GM12878 (cell line): Measurements from ENCODE around the gene ZNF81. TPM values are rescaled to one million over a fixed set of nuclear protein-coding genes. Genes with fewer than 3 reads are reported as not detected.

Experiments
- ATAC-seq: fragments of 200-7000 bp; cut with Tn5 transposase; 3 replicates; pipeline ENCODE4 v1.9.1; 2020; ENCODE audit warnings: mild to moderate bottlenecking, moderate library complexity
- BruUV-seq: library from RNA; stranded (reverse); fragments of 400-500 nt; replicated peaks from 2 replicates; lab custom pipeline; 2021; lab: Mats Ljungman, UMichigan
- CTCF ChIA-PET: fragments of 300-600 bp; sonication (Branson Sonifier 250); formaldehyde crosslinking; extraction: SDS; loops from one replicate; lab custom pipeline; 2021; ENCODE audit warnings: inconsistent platforms; lab: Yijun Ruan, JAX
- POLR2A ChIA-PET: fragments of 350-600 bp; formaldehyde crosslinking; extraction: SDS; loops from one replicate; lab custom pipeline; 2021; ENCODE audit warnings: inconsistent platforms; lab: Charles Lee
- RAD21 ChIA-PET: fragments of 300-600 bp; sonication (Branson Sonifier 250); formaldehyde crosslinking; loops from one replicate; lab custom pipeline; 2023; ENCODE audit warnings: antibody characterized with exemption; ENCODE audit not compliant: unreplicated experiment; lab: Charles Lee
- SMC1A ChIA-PET: fragments of 300-600 bp; sonication (Branson Sonifier 250); formaldehyde crosslinking; loops from one replicate; lab custom pipeline; 2023; ENCODE audit not compliant: unreplicated experiment, uncharacterized antibody; lab: Charles Lee
- DNase-seq: peaks from one replicate; pipeline ENCODE4 v3.0.0-alpha.2; 2011; ENCODE audit warnings: low read depth, low spot score
- FAIRE-seq: peaks from 3 replicates; lab custom pipeline; 2011; peaks lifted over from hg19 to GRCh38; lab: Jason Lieb, UNC
- H2AFZ ChIP-seq: 2 replicates; pipeline ENCODE4 v1.6.0; 2011; ENCODE audit warnings: low read depth, low read length, control low read depth; ENCODE audit not compliant: control insufficient read depth
- H3K27ac ChIP-seq: 2 replicates; pipeline ENCODE4 v1.5.1; 2011; ENCODE audit warnings: control low read depth; ENCODE audit not compliant: control insufficient read depth, insufficient read depth
- H3K27me3 ChIP-seq, 2 experiments: replicated peaks in 1 of 2; 2 replicates each; pipeline versions ENCODE4 v1.6.0 to v1.6.1; 2011; ENCODE audit warnings: low read length in 1 of 2; ENCODE audit not compliant: control insufficient read depth in 2 of 2, insufficient read depth in 2 of 2
- H3K36me3 ChIP-seq, 2 experiments: 2 replicates each; pipeline ENCODE4 v1.5.1; 2011; ENCODE audit warnings: low read length in 1 of 2; ENCODE audit not compliant: control insufficient read depth in 2 of 2, insufficient read depth in 2 of 2
- H3K4me1 ChIP-seq: 2 replicates; pipeline ENCODE4 v1.6.1; 2011; ENCODE audit warnings: mild to moderate bottlenecking, low read length, moderate library complexity, mixed read lengths; ENCODE audit not compliant: control insufficient read depth, insufficient read depth
- H3K4me2 ChIP-seq: 2 replicates; pipeline ENCODE4 v1.6.0; 2011; ENCODE audit warnings: control low read depth; ENCODE audit not compliant: control insufficient read depth, insufficient read depth
- H3K4me3 ChIP-seq: fragments of 200-600 bp; sonication (generic); 2 replicates; pipeline ENCODE4 v1.5.1; 2016
- H3K79me2 ChIP-seq: 2 replicates; pipeline ENCODE4 v1.6.0; 2011; ENCODE audit warnings: low read length; ENCODE audit not compliant: control insufficient read depth, insufficient read depth
- H3K9ac ChIP-seq: 2 replicates; pipeline ENCODE4 v1.8.0; 2011; ENCODE audit warnings: low read length, control low read depth, mixed read lengths; ENCODE audit not compliant: control insufficient read depth, insufficient read depth
- H3K9me3 ChIP-seq: replicated peaks from 3 replicates; pipeline ENCODE4 v1.5.1; 2011; ENCODE audit warnings: mild to moderate bottlenecking, low read length; ENCODE audit not compliant: control insufficient read depth, insufficient read depth
- H4K20me1 ChIP-seq: 2 replicates; pipeline ENCODE4 v1.6.0; 2011; ENCODE audit not compliant: control insufficient read depth, insufficient read depth
- CREB1 ChIP-seq: IDR thresholded peaks from 2 replicates; pipeline ENCODE4 v1.6.1; 2012; ENCODE audit warnings: low read depth, mild to moderate bottlenecking, inconsistent platforms
- DPF2 ChIP-seq: fragments of 450-650 bp; IDR thresholded peaks from 2 replicates; pipeline ENCODE4 v1.6.1; 2017; ENCODE audit warnings: mild to moderate bottlenecking
- ELK1 ChIP-seq: IDR thresholded peaks from 2 replicates; pipeline ENCODE4 v1.6.1; 2012; ENCODE audit warnings: low read depth, low read length, improper control_type of control experiment
- FOXM1 ChIP-seq: IDR thresholded peaks from 2 replicates; pipeline ENCODE4 v1.6.1; 2012; ENCODE audit warnings: low read depth, mild to moderate bottlenecking, inconsistent platforms, low read length, moderate library complexity
- KDM1A ChIP-seq: fragments of 200-600 bp; sonication (generic); IDR thresholded peaks from 2 replicates; pipeline ENCODE4 v1.6.1; 2016; ENCODE audit warnings: borderline replicate concordance
- NBN ChIP-seq: fragments of 450-650 bp; IDR thresholded peaks from 2 replicates; pipeline ENCODE4 v1.6.1; 2016
- NFIC ChIP-seq: IDR thresholded peaks from 2 replicates; pipeline ENCODE4 v1.6.1; 2012; ENCODE audit warnings: low read depth, mild to moderate bottlenecking, inconsistent platforms, low read length, moderate library complexity
- NKRF ChIP-seq: fragments of 450-650 bp; conservative IDR thresholded peaks from 2 replicates; pipeline ENCODE4 v1.6.1; 2017; ENCODE audit warnings: mild to moderate bottlenecking, moderate library complexity
- NR2F1 ChIP-seq: fragments of 450-650 bp; conservative IDR thresholded peaks from 2 replicates; pipeline ENCODE4 v1.6.1; 2017; ENCODE audit warnings: mild to moderate bottlenecking
- PKNOX1 ChIP-seq: fragments of 450-650 bp; IDR thresholded peaks from 2 replicates; pipeline ENCODE4 v1.6.1; 2016; ENCODE audit warnings: mild to moderate bottlenecking
- SPI1 ChIP-seq: IDR thresholded peaks from 2 replicates; pipeline ENCODE4 v1.6.1; 2011; ENCODE audit warnings: low read depth, mild to moderate bottlenecking, low read length, moderate library complexity, borderline replicate concordance; ENCODE audit not compliant: insufficient read depth
- STAT3 ChIP-seq: IDR thresholded peaks from 2 replicates; pipeline ENCODE4 v1.6.1; 2011; ENCODE audit warnings: low read depth, low read length, improper control_type of control experiment
- SUZ12 ChIP-seq: fragments of 200-600 bp; sonication (generic); IDR thresholded peaks from one replicate; pipeline ENCODE4 v1.6.1; 2018; ENCODE audit warnings: antibody characterized with exemption, mild to moderate bottlenecking; ENCODE audit not compliant: unreplicated experiment
- TARDBP ChIP-seq: IDR thresholded peaks from 2 replicates; pipeline ENCODE4 v1.6.1; 2016; ENCODE audit warnings: borderline replicate concordance
- ZBTB40 ChIP-seq: fragments of 450-650 bp; IDR thresholded peaks from 2 replicates; pipeline ENCODE4 v1.6.1; 2016; ENCODE audit warnings: mild to moderate bottlenecking, moderate library complexity, borderline replicate concordance
- ZNF24 ChIP-seq: fragments of 450-650 bp; IDR thresholded peaks from 2 replicates; pipeline ENCODE4 v1.6.1; 2017; ENCODE audit warnings: antibody characterized with exemption, mild to moderate bottlenecking
- WGBS: methylation state at CpG from one replicate; pipeline ENCODE4 v1.1.6; 2016; ENCODE audit warnings: low lambda C conversion rate; ENCODE audit not compliant: insufficient replicate concordance, insufficient coverage; ENCODE audit errors: missing lambda C conversion rate; 5-methylcytosine and 5-hydroxymethylcytosine counted together
- in situ Hi-C: fragments of 300-500 bp; cut with MboI; formaldehyde crosslinking; loops from 9 replicates; pipeline ENCODE4 v1.14.3; 2018; ENCODE audit warnings: mixed read lengths
- intact Hi-C: fragments of 100-400 bp; cut with micrococcal nuclease; formaldehyde crosslinking; loops from one replicate; pipeline ENCODE4 v1.14.2; 2022; ENCODE audit not compliant: unreplicated experiment
- polyA plus RNA-seq, 11 experiments: library from polyadenylated mRNA; depleted of rRNA in 4 of 11; unstranded in 6 of 11; stranded (reverse) in 5 of 11; fragments of >200 nt; fragmentation: Nextera tagmentation in 4 of 11; fragmentation: Illumina TruSeq in 1 of 11; extraction: Ambion mirVana in 4 of 11; extraction: Trizol in 1 of 11; gene quantifications; 1 replicate in 1 of 11; 2 replicates in 10 of 11; pipeline versions ENCODE4 v1.2.1 to v1.2.3, GENCODE V29; 2011 to 2016; ENCODE audit warnings: inconsistent platforms in 2 of 11, missing spikeins in 2 of 11, low read depth in 1 of 11
- total RNA-seq, 4 experiments: library from RNA; depleted of rRNA in 3 of 4; stranded (reverse); fragments of >200 nt in 3 of 4; fragmentation: Illumina TruSeq in 1 of 4; extraction: Trizol in 1 of 4; gene quantifications; 2 replicates each; pipeline versions ENCODE4 v1.2.1 to v1.2.3, GENCODE V29; 2013 to 2021

ZNF81 gene
- total and polyA plus RNA-seq, 10 of the 15 experiments (the other 5 are each of a cell fraction or from before 2014, with no cell fraction given), result 3.4 to 7.2 (median 4.4) TPM

- no peak overlapping the region for H3K4me3 ChIP-seq
- intact Hi-C loops, result no loop called here
- CTCF ChIA-PET, result no interaction called here
- POLR2A ChIA-PET, result interaction anchor here (0.7 to 1.1 kb wide), 3 partner anchors 11 to 79 kb away, joined by 3 to 5 read pairs (median 4); no protein-coding TSS in a partner anchor
- H4K20me1 ChIP-seq, result no peaks in the 10 kb centered on the region
- H2AFZ ChIP-seq, result no peak overlapping the region
- BruUV-seq, result no TSS peak
- H3K4me2 ChIP-seq, result no peak overlapping the region
- H3K9me3 ChIP-seq, result no peaks in the 10 kb centered on the region; the same call in 2 of the 3 replicates
- 31% methylated on average over 4 of the region's 4 CpGs for WGBS
- RAD21 ChIA-PET, result interaction anchor here (0.7 kb wide), 1 partner anchor 27 kb away, joined by 4 read pairs; no protein-coding TSS in a partner anchor
- no peaks in the 10 kb centered on the region for H3K4me1 ChIP-seq
- SMC1A ChIA-PET, result no interaction called here
- in situ Hi-C loops, result no loop called here
- TF ChIP-seq SPI1 (no peak), ZNF24 (no peak), SUZ12 (no peak), NBN (no peak), NFIC (no peak), CREB1 (no peak), ELK1 (no peak), NKRF (no peak), DPF2 (no peak), TARDBP (no peak), NR2F1 (no peak), STAT3 (no peak), PKNOX1 (no peak), FOXM1 (no peak), ZBTB40 (no peak), KDM1A (no peak)
- H3K79me2 ChIP-seq, result peaks cover 10% of the 10 kb centered on the region; the same call in 1 of the 2 replicates
- H3K27me3 ChIP-seq, result no peaks in the 10 kb centered on the region
- no peak overlapping the region for H3K27ac ChIP-seq
- H3K9ac ChIP-seq, result no peak overlapping the region
- H3K36me3 ChIP-seq, result no peaks in the 10 kb centered on the region
- FAIRE-seq, result no peak
- no peak for ATAC-seq
- DNase-seq, result no peak
Observed at GRCh38 chrX:47840111-47840510, 3.4 kb downstream of the ZNF81 start.
